NCI-H2171 treated with DMSO at 0.1 percent for 48 hours (cell line): ENCODE measurements around the gene MXI1.
"Not testable (repeated sequence)": the region's sequence is repeated elsewhere in the genome, so short reads cannot be mapped to it uniquely, and the experiment has no call there.

Experiments used
- DNase-seq: peaks from one replicate; lab custom pipeline; 2025; lab: John Stamatoyannopoulos, UW

MXI1 gene

DNA sequence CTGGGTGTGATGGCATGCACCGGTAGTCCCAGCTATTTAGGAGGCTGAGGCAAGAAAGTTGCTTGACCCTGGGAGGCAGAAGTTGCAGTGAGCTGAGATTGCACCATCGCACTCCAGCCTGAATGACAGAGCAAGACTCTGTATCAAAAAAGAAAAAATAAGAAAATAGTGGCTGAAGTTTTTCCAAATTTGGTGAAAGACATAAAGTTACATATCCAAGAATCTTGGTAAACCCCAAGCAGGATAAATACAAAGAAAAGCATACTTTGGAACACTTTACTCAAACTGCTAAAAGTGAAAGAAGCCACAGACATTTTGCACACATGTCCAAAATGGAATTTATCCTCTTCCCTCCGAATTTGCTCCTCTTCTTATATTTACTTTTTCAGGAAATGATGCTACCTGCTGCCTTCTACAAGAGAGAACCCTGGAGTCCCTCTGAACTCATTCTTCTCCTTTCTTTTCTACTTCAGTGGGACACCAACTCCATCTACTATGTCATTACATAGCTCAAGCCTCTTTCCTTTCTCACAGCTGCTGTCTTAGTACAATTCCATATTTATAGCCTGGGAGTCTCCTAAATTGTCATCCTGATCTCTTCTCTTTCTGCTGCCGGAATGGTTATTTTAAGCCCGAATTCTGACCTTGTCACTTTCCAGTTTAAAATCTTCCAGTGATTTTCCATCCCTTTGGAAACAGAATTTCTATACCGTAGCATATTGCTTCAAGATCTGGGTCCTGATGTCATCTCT, 114.6 kb downstream of the MXI1 start:
- no peak for DNase-seq

DNA sequence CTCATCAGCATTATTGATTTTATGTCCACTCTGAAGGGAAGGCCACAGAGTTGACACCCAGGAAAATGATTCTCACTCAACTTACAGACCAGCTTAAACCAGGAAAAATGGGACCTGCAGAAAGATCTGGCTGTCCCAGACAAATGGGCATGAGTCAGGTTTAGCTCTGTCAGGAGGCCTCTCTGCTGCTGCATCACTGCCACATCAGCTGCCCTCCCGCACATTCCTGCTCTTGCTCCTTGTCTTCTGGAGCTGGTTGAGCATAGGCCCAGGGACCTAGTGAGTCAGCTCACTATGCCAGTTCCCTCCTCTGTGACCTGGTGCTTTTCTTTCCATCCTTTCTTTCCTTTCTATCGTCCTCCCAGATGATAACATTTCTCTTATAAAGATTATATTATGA, 116.1 kb downstream of the MXI1 start:
- no peak for DNase-seq

DNA sequence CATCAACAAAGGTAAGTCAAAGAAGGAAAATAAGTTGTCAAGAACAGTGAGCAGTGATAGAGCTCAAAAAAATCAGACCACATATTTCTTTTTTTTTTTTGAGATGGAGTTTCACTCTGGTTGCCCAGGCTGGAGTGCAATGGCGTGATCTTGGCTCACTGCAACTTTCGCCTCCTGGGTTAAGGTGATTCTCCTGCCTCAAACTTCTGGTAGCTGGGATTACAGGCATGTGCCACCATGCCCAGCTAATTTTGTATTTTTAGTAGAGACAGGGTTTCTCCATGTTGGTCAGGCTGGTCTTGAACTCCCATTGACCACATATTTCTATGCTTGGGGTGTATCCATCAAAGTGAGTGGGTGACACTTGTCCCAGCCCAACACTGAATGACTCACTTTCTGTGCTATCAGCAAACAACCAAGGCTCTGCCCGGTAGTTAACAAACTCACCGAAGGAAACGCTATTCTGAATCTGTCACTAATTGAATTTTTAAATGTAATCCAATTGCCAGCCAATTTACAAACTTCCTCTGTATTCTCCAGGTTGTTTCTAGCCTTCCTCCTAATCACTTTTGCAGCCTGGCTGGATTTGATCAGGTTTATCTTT, 116.9 kb downstream of the MXI1 start:
- DNase-seq = no peak

DNA sequence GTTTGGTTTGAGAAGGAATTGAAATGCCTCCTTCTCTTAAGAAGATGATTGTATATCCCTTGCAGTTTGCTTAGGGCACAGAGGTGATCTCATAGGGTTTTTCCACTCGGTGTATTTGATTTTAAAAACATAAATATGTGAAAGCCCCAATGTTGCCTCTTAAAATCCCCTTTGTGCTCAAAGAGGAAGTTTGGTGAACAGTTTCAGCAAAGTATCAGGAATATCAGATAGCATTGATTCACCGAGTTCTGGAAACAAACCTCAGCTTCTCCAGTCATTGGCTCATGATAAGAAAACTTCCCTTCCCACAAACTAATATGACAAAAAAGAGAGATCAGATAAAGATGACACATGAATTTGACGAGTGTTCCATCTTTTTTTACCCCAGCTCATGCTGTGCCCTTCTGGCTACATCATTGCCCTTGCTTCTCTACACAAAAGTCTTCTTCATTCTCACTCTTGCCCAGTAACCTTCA, 117.4 kb downstream of the MXI1 start:
- no peak for DNase-seq

DNA sequence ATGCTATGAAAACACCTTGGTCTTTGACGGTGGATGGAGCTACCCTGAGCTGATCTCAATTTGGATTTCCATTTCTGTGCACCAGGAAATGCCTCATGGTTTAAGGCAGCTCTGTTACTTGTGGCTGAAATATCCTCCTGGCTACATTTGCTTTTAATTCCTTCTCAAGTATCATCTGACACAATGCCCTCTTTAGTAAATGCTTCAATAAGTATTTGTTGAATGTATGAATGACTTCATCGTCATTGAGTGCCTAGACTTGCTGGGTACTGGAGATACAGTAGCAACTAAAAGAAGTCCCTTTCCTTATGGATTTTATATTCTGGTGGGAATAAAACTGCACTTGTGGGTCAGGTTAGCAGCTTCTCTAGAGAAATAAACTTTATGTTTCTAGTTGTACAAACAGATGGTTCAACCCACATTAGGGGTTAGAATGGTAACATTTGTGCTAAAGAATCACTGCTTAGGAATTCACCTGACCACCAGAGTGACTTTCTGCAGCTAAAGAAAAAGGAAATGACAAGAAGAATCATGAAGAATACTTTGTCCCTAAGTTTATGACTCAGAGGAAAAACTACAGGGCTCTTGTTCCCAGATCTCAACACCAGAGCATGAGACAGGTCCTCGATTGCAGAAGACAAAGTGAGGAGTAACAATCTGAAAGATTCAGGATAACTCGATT, 119.1 kb downstream of the MXI1 start:
- no peak for DNase-seq

DNA sequence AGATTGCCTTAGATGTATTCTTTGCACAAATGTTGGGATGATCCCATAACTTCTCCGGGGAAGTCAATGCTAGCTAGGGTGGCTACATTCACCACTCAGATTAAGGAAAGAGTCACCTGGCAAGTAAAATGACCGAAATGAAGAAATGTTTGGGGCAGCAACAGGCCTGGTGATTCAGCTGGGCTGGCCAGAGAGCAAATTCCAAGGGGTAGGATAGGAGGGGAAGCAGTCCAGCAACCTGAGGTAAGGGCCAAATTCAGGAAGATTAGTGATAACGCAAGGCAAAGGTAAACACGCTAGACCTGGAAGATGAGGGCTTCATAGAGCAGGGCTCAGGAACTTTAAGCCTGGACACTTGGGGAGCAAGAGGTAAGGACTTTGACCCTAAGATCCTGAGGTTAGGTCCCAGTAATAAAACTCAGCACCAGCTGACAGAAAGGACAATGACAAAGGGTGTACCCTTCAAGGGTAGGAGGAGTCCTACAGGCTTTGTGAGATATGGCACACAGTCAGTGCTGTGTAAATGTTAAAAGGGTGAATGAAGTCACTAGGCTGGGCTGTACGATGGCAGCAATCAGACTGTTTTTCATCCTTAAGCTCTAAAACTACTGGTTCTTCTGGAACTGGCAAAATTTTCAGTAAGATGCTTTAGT, 120.0 kb downstream of the MXI1 start:
- DNase-seq = no peak

DNA sequence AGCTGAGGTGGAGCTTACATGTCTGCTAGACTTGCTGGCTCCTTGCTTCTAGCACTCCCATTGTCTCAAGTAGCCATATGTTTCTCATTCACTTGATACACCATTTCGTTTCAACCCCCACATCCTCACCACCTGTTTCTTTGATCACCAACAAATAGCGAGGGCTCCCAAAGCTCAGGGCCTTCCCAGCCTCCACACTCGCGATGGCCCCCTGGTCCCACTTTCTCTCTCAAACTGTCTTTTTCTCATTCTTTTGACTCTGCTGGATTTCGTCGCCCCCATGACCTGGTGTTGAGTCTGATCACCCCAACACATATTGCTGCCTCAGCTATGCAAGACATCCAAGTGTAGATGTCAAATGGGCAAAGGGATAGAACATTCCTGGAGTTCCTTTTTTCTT, 123.3 kb downstream of the MXI1 start:
- DNase-seq = peak; percentile 48

DNA sequence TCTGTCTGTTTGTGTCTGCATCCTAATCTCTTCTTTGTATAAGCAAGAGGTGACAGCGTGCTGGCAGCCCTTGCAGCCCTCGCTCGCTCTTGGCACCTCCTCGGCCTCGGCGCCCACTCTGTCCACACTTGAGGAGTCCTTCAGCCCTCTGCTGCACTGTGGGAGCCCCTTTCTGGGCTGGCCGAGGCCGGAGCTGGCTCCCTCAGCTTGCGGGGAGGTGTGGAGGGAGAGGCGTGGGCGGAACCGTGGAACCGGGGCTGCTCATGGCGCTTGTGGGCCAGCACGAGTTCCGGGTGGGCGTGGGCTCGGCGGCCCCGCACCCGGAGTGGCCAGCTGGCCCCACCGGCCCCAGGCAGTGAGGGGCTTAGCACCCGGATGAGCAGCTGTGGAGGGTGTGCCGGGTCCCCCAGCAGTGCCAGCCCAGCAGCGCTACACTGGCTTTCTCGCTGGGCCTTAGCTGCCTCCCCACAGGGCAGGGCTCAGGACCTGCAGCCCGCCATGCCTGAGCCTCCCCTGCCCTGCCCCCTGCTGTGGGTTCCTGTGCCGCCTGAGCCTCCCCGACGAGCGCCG, 123.9 kb downstream of the MXI1 start:
- DNase-seq = not testable (repeated sequence)

DNA sequence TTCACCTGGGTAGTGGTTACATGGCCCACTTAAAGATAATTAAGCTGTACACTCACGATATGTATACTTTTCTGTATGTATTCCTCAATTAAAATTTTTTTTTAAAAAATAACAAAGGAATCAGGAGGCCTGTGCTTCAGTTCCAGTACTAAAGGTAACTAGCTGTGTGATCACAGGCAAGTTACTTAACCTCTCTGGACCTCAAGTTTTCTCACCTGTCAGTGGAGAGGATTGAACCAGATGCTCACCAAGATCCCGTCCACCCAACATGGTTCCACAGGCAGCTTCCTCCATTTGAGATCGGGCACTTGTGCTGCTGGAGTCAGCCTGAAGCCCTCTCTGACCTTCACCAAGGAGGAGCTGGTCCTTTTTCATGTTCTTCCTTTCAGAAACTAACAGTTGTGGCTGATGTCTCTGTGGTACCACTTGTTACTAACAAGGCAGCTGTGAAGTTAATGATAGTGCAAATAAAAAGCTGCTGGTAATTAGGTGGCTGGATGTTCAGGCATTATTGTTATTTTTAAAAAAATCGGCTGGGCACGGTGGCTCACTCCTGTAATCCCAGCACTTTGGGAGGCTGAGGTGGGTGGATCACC, 126.8 kb downstream of the MXI1 start:
- DNase-seq = no peak

DNA sequence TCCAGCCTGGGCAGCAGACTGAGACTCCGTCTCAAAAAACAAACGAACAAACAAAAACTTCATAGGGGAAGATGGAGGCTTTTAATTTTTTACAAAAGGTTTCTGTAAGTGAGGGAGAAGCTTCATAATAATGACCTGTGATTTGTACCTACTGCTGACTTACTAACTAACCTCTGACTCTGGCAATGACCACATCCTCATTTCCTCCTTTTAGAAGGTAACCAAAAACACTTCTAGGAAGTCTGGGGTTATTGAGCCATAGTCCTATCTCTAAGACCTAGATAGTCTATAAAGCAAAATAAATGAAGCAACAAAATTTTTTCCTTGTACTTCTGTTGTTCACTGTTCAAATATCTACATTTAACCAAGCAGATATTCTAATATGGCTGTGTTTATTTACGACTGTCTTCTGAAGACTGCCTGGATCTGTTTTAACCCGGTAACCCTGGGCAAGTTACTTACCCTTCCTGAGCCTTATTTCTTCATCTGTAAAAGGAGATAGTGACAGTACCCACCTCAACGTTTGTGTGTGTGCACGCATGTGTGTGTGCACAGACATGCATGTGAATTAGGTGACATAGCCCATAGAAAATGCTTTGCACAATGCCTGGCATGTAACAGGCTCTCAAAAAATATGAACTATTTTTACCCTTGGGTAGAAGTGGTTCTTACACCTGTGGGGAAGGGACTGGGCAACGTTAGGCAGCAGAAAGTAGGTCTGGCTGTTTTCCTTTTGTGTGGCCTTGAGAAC, 128.1 kb downstream of the MXI1 start:
- no peak for DNase-seq

DNA sequence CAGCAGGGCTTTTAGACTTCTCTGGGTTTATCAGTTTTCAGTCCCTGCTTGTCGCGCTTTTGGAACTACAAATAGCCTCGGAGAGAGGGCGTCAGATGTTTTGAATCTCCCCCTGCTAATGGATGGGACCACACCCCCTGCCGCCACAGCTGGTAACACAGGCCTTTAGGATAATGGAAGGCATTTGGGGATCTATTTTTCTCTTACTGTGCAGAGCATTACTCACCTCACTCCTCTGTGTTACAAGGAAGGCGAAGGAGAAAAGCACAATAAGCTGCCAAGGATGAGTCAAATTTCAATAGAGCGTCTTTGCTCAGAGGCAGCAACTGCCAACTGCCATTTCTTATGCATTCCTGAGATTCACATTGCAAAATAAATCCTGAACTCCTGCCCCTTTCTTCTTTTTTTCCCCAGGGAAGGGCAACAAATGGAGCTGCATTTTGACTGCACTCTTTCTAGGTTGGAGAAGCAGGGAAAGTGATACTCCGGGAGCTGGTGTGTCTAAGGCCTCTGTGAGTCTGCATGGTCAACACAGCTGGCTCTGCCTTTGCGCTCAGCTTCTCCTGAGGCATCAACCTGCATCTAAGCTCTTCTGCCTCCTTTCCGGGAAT, 128.8 kb downstream of the MXI1 start:
- peak; percentile 67 for DNase-seq
